Activated CD4-positive, alpha-beta T cell treated with anti-CD3 and anti-CD28 coated beads, Interleukin-2, Interleukin-6, amounts not matched to agents 100 ng/mL and 50 ng/mL, durations not matched to agents 16 hours and 8 hours (primary cell): ENCODE measurements around the gene SCYL1.

ENCODE experiments used
- DNase-seq: peaks from one replicate; pipeline ENCODE4 v3.0.0-alpha.2; 2020

Gene SCYL1

GRCh38 chr11:65572356-65573051, 47.6 kb downstream of the SCYL1 start, which contains the start of gene FAM89B:
Gene FAM89B (plus strand): TSS chr11:65572538. CDS start chr11:65572670, 132 bp downstream.
- peak; percentile 91 for DNase-seq

GRCh38 chr11:65573391-65574079, 48.7 kb downstream of the SCYL1 start:
- peak; percentile 45 for DNase-seq

DNA sequence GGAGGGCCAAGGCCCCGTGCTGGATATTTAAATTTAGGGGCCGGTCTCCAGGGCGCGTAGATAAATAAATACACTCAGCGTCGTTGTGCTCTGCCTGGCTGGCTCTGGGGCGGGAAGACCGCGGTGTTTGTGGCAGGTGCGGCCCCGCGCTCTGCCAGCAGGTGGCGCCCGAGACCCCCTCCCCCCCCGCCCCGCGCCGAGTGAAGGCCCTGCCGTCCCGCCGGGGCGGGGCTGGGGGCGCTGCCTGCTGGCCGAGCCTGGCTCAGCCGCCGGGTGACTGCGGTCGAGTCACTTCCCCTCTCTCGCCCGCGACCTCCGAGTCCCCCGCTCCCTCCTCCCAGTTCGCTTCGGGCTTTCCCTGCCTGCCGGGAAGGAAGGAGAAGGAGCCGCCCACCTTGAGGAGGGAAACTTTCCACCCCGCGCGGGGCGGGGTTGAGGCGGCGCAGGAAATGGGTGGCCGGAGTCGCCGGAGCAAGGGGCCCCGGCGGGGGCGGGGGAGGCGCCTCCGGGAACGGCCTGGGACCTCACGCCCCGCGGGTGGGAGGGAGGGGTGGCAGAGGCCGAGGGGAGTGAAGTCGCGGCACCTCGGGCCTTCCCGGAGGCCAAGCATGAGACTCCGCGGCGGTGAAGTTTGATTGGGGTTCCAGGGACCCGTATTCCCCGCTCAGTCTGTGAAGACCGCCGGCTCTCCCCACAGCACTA, 49.4 kb downstream of the SCYL1 start:
- DNase-seq: peak; percentile 97

GRCh38 chr11:65574811-65575567, 50.1 kb downstream of the SCYL1 start:
- DNase-seq: no peak

DNA sequence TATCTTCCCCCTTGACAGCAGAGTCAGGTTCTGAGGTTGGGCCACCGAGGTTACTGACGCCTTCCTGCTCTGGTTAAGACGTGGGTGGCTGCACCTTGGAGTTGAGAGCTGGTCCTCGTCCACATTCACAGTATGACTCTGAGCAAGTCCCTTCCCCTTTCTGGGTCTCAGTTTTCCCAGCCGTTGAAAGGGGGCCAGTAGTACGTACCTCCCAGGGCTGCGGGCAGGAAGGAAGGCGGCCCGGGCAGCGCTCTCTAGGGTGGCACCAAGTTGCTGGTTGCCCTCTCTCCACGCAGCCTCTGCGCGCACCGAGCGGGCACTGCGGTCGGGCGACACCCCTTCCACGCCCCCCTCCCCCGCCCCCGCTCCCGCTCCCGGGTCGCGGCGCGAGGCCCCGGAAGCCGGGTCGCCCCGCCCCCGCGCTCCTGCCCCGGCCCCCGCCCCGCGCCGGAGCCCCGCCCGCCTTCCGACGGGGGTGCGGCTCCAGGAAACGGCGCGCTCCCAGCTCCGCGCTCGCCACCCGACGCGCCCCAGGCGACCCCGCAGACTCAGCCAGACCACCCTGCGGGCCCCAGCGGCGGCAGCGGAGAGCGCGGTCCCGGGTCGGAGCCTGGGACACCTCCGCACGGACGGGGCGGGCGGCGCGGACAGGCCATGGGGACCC, 50.8 kb downstream of the SCYL1 start, which contains the start of gene EHBP1L1:
Gene EHBP1L1, plus strand, starts transcription at position 486 of the 664 bp plus-strand sequence. CDS start 250 bp downstream, outside the sequence.
- peak; percentile 90 for DNase-seq

- DNase-seq: peak; percentile 27
Observed at GRCh38 chr11:65576232-65576866, 51.5 kb downstream of the SCYL1 start.

DNA sequence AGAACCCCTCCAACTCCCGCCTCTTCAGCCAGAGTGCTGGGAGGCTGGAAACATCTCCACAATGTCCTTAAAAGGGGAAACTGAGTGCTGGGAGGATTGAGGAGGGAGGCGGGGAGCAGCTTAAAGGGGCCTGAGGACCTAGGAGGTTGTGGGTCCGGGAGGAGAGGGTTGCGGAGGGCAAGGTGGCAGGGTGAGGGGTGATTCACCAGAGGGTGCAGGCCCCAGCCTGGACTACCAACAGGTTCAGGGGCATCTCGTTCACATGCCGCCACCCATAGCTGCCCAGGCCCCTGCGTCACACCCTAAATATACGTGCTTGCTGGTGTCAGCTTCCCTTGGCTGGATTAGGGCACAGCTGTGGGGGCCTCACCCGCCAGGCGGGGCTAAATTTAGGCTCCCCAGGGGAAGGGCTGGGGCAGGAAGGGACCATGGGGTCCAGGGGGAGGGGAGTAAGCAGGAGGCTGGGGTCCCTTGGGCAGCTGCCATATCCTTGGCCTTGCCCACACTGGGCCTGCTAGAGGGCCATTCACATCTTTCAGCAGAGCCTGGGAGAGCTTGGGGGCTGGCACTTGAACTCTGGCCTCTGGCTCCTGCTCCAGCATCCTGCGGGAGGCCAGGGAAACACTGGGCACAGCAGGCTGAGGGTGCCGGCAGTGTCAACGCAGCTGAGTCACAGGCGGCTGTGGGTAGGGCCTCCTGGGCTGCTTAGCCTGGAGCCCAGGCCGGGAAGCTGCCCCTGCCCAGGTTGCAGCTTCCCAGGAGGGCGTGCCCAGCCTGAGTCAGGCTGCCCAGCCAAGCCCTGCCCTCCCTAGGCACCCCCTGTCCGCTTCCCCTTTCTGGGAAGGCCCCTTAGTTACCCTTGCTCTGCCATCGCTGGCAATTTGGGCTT, 52.2 kb downstream of the SCYL1 start:
- peak; percentile 50 for DNase-seq

GRCh38 chr11:65577756-65578109, 52.9 kb downstream of the SCYL1 start:
- DNase-seq: no peak

GRCh38 chr11:65578134-65578533, 53.3 kb downstream of the SCYL1 start:
- DNase-seq: no peak

- no peak for DNase-seq
Observed at GRCh38 chr11:65578667-65579066, 53.8 kb downstream of the SCYL1 start.

DNA sequence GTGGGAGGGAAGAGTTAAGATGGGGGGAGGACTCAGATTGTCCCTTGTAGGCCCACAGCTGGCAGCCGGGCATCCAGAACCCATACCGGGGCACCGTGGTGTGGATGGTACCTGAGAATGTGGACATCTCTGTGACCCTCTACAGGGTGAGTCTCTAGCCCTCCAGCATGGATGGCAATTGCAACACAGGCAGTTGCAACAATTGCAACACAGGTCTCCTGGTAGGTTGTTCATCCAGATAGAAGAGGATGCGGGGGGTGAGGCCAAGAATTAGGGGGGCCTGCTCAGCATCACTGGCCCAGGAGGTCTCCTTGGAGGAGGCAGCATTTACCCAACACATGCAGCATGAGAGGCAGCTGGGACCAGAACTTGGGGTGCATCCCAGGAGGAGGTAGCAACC, 54.4 kb downstream of the SCYL1 start:
- no peak for DNase-seq

DNA sequence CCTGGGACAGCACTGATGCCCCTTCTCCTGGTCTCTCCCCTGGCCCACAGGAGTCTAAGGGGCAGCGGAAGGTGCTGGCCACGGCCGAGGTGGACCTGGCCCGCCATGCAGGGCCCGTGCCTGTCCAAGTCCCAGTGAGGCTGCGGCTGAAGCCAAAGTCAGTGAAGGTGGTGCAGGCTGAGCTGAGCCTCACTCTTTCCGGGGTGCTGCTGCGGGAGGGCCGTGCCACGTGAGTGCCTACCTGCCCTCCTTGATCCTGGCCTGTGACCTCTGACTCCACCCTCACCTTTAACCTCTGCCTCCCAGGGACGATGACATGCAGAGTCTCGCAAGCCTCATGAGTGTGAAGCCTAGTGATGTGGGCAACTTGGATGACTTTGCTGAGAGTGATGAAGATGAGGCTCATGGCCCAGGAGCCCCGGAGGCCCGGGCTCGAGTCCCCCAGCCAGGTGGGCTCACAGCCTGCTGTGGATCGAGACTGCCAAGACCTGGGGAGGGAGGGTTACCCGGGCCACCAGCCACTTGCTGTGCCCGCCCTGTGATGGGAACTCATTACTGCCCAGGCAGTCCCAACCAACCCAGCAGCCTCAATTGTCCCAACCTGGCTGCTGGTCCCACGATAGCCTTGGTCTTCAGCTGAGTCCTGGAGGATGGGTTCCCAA, 55.3 kb downstream of the SCYL1 start:
- no peak for DNase-seq

GRCh38 chr11:65580756-65581155, 55.9 kb downstream of the SCYL1 start:
- DNase-seq: no peak

GRCh38 chr11:65581928-65582327, 57.0 kb downstream of the SCYL1 start:
- no peak for DNase-seq

DNA sequence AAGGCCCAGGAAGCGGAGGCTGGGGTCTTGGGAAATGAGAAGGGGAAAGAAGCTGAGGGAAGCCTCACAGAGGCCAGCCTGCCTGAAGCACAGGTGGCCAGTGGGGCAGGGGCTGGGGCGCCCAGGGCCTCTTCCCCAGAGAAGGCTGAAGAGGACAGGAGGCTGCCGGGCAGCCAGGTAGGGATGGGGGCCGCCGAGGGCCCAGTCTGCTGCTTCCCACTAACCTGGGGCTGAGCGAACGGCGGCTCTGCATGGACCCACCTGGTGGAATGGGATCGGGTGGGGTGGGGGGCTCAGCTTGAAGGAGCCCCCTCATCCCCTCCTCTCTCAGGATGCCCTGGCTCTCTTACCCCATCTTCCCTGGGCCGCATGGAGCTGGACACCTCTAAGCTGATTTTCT, 58.7 kb downstream of the SCYL1 start:
- DNase-seq: no peak

- DNase-seq: no peak
Observed at GRCh38 chr11:65584106-65584505, 59.2 kb downstream of the SCYL1 start.

- DNase-seq: no peak
Observed at GRCh38 chr11:65584723-65585171, 59.9 kb downstream of the SCYL1 start.

DNA sequence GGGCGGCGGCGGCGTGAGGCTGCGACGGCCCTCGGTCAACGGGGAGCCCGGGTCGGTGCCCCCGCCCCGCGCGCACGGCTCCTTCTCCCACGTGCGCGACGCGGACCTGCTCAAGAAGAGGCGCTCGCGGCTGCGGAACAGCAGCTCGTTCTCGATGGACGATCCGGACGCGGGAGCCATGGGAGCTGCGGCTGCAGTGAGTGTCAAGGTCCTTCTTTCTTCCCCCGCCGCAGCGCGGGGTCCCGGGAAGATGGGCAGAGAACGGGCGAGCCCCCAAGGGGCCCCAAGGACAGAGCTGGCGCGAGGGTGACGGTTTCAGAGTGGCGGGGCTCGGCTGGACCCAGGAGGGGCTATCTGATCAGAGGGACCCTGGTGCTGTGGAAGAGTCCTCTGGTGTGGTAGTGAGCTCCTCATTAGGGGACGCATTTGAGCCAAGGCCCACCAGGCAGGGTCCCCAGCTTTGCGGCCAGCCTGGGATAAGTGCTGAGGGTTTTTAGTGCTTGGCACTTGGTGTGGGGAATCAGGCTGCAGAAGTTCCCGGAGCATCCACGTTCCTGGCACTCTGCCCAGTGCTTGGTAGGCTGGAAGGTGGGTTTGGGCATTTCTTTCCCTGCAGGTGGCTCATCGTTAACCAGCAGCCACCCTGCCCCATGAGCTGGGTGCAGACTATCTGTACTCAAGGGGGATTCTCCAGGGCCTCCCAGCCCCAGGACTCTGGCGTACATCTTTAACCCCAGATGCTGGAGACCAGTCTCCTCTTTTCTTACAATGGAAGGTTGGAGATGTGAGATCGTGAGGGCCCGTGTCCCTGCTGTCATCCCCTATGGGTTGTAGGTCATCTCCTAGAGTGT, 60.7 kb downstream of the SCYL1 start:
- DNase-seq: no peak

DNA sequence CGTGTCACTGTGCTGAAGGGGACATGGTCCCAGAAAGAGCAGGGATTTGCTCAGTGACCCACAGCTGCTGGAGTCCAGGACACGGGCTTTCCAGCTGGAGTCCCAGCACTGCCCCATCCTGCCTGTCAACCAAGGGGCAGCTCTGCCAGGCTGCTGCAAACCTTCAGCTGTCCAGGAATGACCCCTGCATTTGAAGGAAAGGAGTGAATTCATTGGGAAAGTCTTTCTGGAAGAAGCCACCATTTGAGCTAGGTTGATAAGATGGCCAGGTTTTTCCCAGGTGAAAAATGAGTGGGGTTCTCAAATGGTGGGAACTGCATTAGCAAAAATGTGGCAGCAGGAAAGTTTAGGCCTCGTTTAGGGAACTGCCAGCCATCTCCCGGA, 61.4 kb downstream of the SCYL1 start:
- no peak for DNase-seq
